Right lung (tissue), 5 donors: ENCODE data around the gene SGPP1. TPM values are rescaled to one million over a fixed set of nuclear protein-coding genes. Genes with fewer than 3 reads are reported as not detected.
"Not testable (repeated sequence)": the region's sequence is repeated elsewhere in the genome, so short reads cannot be mapped to it uniquely, and the experiment has no call there.

ENCODE experiments used
- DNase-seq, 2 donors: peaks; one replicate each; pipeline ENCODE4 v3.0.0-alpha.2; 2013
- polyA plus RNA-seq, 5 donors: library from polyadenylated mRNA; unstranded; fragments of 120-200 nt; gene quantifications; one replicate each; pipeline versions ENCODE4 v1.2.1 to v1.2.3, GENCODE V29; 2013; ENCODE audit warnings: inconsistent platforms in 1 of 5, low replicate concordance in 1 of 5; ENCODE audit not compliant: insufficient read length in 5 of 5, insufficient read depth in 1 of 5

Gene SGPP1
- polyA plus RNA-seq, 5 donors = 20.0 to 26.5 (median 21.2) TPM

GRCh38 chr14:63730659-63731058 is 2.8 kb upstream of the SGPP1 start:
- no peak for DNase-seq

- DNase-seq = peak; percentile 46 to 56
These were observed 582 bp downstream of the SGPP1 start for GRCh38 chr14:63727231-63727735.

GRCh38 chr14:63726499-63726898 is 1.4 kb downstream of the SGPP1 start:
- DNase-seq = no peak

GRCh38 chr14:63725786-63726460 is 1.9 kb downstream of the SGPP1 start:
- DNase-seq = no peak

GRCh38 chr14:63717702-63718101 is 10.2 kb downstream of the SGPP1 start:
- no peak for DNase-seq

GRCh38 chr14:63715360-63715759 is 12.5 kb downstream of the SGPP1 start:
- DNase-seq = no peak

- no peak for DNase-seq
These were observed 14.1 kb downstream of the SGPP1 start for GRCh38 chr14:63713764-63714163.

- no peak for DNase-seq
These were observed 14.8 kb downstream of the SGPP1 start for GRCh38 chr14:63713058-63713457.

- DNase-seq = no peak
These were observed 15.7 kb downstream of the SGPP1 start for GRCh38 chr14:63712123-63712522.

GRCh38 chr14:63710497-63710896 is 17.4 kb downstream of the SGPP1 start:
- no peak for DNase-seq

GRCh38 chr14:63709589-63709988 is 18.3 kb downstream of the SGPP1 start:
- no peak for DNase-seq

GRCh38 chr14:63707216-63707615 is 20.6 kb downstream of the SGPP1 start:
- no peak for DNase-seq

- DNase-seq = no peak
These were observed 22.2 kb downstream of the SGPP1 start for GRCh38 chr14:63705561-63706070.

- DNase-seq = not testable (repeated sequence)
These were observed 25.3 kb downstream of the SGPP1 start for GRCh38 chr14:63702530-63702929.

GRCh38 chr14:63701606-63702299 is 26.1 kb downstream of the SGPP1 start:
- DNase-seq = no peak

- no peak for DNase-seq
These were observed 35.4 kb downstream of the SGPP1 start for GRCh38 chr14:63692310-63693020.

GRCh38 chr14:63689132-63689531 is 38.7 kb downstream of the SGPP1 start:
- no peak for DNase-seq

- no peak for DNase-seq
These were observed 40.9 kb downstream of the SGPP1 start for GRCh38 chr14:63686926-63687325.

- DNase-seq = no peak
These were observed 42.5 kb downstream of the SGPP1 start for GRCh38 chr14:63685401-63685800.

GRCh38 chr14:63682727-63683593 is 44.9 kb downstream of the SGPP1 start:
- no peak for DNase-seq

- DNase-seq = no peak
These were observed 49.3 kb downstream of the SGPP1 start for GRCh38 chr14:63678536-63678935.
